Neutrophil (primary cell): ENCODE results near the gene SNX30.
"Not testable (repeated sequence)": the region's sequence is repeated elsewhere in the genome, so short reads cannot be mapped to it uniquely, and the experiment has no call there.

Experiments
- H3K27ac ChIP-seq: fragments of 200-600 bp; sonication (generic); 2 replicates; pipeline ENCODE4 v1.5.1; 2016; ENCODE audit warnings: mild to moderate bottlenecking, moderate library complexity
- H3K27me3 ChIP-seq: fragments of 200-600 bp; sonication (generic); 2 replicates; pipeline ENCODE4 v1.6.0; 2016; ENCODE audit warnings: mild to moderate bottlenecking
- H3K36me3 ChIP-seq: fragments of 200-600 bp; sonication (generic); 2 replicates; pipeline ENCODE4 v1.5.1; 2017
- H3K4me1 ChIP-seq, 2 experiments: fragments of 200-600 bp in 1 of 2; sonication (generic) in 1 of 2; 1 replicate in 1 of 2; 2 replicates in 1 of 2; pipeline versions ENCODE4 v1.5.1 to v1.6.1; 2013 to 2016; ENCODE audit warnings: low read depth in 1 of 2, low read length in 1 of 2, mild to moderate bottlenecking in 1 of 2, moderate library complexity in 1 of 2; ENCODE audit not compliant: control insufficient read depth in 1 of 2, insufficient read depth in 1 of 2
- H3K4me3 ChIP-seq, 2 experiments: fragments of 200-600 bp in 1 of 2; sonication (generic) in 1 of 2; 1 replicate in 1 of 2; 2 replicates in 1 of 2; pipeline ENCODE4 v1.5.1; 2013 to 2016; ENCODE audit warnings: low read depth in 1 of 2, low read length in 1 of 2, mild to moderate bottlenecking in 1 of 2, moderate library complexity in 1 of 2
- H3K9me3 ChIP-seq: fragments of 200-600 bp; sonication (generic); 2 replicates; pipeline ENCODE4 v1.5.1; 2016
- CTCF ChIP-seq: fragments of 200-600 bp; sonication (generic); IDR thresholded peaks from 2 replicates; pipeline ENCODE4 v1.5.1; 2016; ENCODE audit warnings: antibody characterized with exemption

Gene SNX30

GRCh38 chr9:112717661-112718331 is 32.8 kb upstream of the SNX30 start, which contains the start of gene INIP:
Gene INIP, minus strand, starts transcription at chr9:112718117. Its CDS starts 1,632 bp downstream, at chr9:112716485.
- peak within 1 kb of the TSS; percentile 76 to 96 for H3K4me3 ChIP-seq
- H3K27ac ChIP-seq, result peak within 1 kb of the TSS; percentile 85
- H3K27me3 ChIP-seq, result no peaks in the 10 kb centered on the region
- no peaks in the 10 kb centered on the region for H3K9me3 ChIP-seq
- H3K4me1 ChIP-seq, result peaks cover 11 to 13% of the 10 kb centered on the region in 2 experiments
- H3K36me3 ChIP-seq, result peaks cover 6% of the 10 kb centered on the region
- peak; percentile 60 for TF ChIP-seq CTCF

GRCh38 chr9:112719241-112719691 is 31.3 kb upstream of the SNX30 start:
- H3K27me3 ChIP-seq, result no peaks in the 10 kb centered on the region
- no peak for TF ChIP-seq CTCF
- no peak overlapping the region for H3K27ac ChIP-seq
- H3K36me3 ChIP-seq, result peaks cover 6% of the 10 kb centered on the region
- no peak overlapping the region for H3K4me3 ChIP-seq
- H3K9me3 ChIP-seq, result no peaks in the 10 kb centered on the region
- peaks cover 11 to 13% of the 10 kb centered on the region in 2 experiments for H3K4me1 ChIP-seq

- Histone ChIP-seq H3K27me3 (no peaks in the 10 kb centered on the region), H3K4me3 (no peak overlapping the region), H3K27ac (no peak overlapping the region), H3K9me3 (no peaks in the 10 kb centered on the region), H3K4me1 (peaks cover 11 to 13% of the 10 kb centered on the region in 2 experiments), H3K36me3 (peaks cover 4% of the 10 kb centered on the region)
- no peak for TF ChIP-seq CTCF
These were observed 30.9 kb upstream of the SNX30 start for GRCh38 chr9:112719696-112720095.

- Histone ChIP-seq H3K4me3 (no peak overlapping the region), H3K36me3 (no peaks in the 10 kb centered on the region), H3K27ac (no peak overlapping the region), H3K9me3 (no peaks in the 10 kb centered on the region), H3K4me1 (peaks cover 11 to 13% of the 10 kb centered on the region in 2 experiments), H3K27me3 (no peaks in the 10 kb centered on the region)
- no peak for TF ChIP-seq CTCF
These were observed 30.3 kb upstream of the SNX30 start for GRCh38 chr9:112720113-112720780.

- peaks cover 3 to 22% of the 10 kb centered on the region in 2 experiments for H3K4me1 ChIP-seq
- H3K9me3 ChIP-seq, H3K36me3 ChIP-seq, H3K27me3 ChIP-seq, H3K27ac ChIP-seq, H3K4me3 ChIP-seq: not testable (repeated sequence)
These were observed 27.8 kb upstream of the SNX30 start for GRCh38 chr9:112722749-112723148.

GRCh38 chr9:112725961-112726360 is 24.6 kb upstream of the SNX30 start:
- no peaks in the 10 kb centered on the region for H3K27me3 ChIP-seq
- H3K9me3 ChIP-seq, result no peaks in the 10 kb centered on the region
- H3K27ac ChIP-seq, result no peak overlapping the region
- H3K36me3 ChIP-seq, result no peaks in the 10 kb centered on the region
- H3K4me3 ChIP-seq, result no peak overlapping the region
- H3K4me1 ChIP-seq, result peaks cover 0 to 15% of the 10 kb centered on the region in 2 experiments
- no peak for TF ChIP-seq CTCF
